Stimulated activated CD8-positive, alpha-beta memory T cell treated with anti-CD3 and anti-CD28 coated beads, Interleukin-7, amount 100 ng/mL, for 24 hours (primary cell): ENCODE data around the gene ZBTB48.
A peak's percentile ranks its signal among the peaks of the same experiment; 100 is the strongest.
"Not testable (repeated sequence)": the region's sequence is repeated elsewhere in the genome, so short reads cannot be mapped to it uniquely, and the experiment has no call there.

ENCODE experiments used
- DNase-seq: peaks from one replicate; pipeline ENCODE4 v3.0.0-alpha.2; 2020; ENCODE audit warnings: low read depth

Gene ZBTB48

GRCh38 chr1:6579374-6580118 lies at the start of gene ZBTB48:
Gene ZBTB48 (plus strand): TSS chr1:6579994. CDS start chr1:6580610, 616 bp downstream.
- peak; percentile 89 for DNase-seq

DNA sequence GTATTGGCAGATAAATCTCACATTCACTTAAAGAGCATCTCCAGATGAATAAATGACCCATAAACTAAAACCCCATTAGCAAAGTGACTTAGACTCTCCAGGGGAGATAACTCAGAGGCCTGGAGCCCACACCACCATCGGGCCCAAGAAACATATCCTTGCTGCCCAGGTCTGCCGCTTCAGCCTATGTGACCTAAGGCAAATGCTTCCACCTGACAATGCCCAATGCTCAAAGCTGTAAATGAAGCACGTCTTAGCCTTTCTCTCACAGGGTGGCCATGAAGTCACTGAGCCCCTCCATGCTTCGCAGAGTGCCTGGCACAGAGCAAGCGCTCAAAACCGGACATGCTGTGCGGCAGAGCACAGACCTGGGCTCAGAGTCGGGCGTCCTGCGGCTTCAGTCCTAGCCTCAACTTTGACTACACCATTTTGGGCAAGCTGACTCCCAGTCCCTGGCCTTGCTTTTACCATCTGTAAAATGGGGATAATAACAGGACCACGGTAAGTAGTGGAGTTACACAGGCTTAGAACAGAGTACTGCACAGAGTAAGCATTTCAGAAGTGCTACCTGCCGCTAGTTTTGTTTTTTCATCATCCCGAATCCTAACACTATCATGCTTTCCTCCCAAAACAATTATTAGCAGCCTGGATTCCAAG lies 49.2 kb upstream of the ZBTB48 start:
- no peak for DNase-seq

- no peak for DNase-seq
Observed at GRCh38 chr1:6531996-6532395, 47.8 kb upstream of the ZBTB48 start.

DNA sequence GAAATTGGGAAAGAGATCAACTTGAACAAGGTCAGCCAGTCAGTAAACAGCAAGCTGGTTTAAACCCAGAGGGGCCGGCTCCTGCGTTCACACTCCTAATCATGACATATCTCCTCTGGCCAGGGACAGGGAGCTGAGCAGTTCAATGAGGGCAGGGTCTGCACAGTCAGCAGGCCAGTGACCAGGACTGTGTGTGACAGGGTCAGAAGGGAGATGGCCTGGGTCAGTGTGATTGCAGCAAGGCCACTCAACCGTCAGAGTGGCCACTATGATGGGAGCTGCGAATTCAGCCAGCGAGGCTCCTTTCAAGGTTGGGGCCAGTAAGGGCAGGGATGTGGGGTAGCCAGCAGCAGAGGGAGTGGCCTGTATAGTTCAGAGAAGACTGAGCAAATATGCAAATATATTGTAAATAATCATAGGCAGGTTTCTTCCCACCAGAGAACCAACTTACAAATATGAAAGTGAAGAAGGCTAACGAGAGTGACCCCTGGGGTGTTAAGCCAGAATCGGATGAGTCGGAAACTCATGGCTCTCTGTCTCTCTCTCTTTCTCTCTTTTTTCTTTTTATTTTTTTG lies 45.5 kb upstream of the ZBTB48 start:
- no peak for DNase-seq

GRCh38 chr1:6535214-6535613 lies 44.6 kb upstream of the ZBTB48 start:
- DNase-seq: no peak

DNA sequence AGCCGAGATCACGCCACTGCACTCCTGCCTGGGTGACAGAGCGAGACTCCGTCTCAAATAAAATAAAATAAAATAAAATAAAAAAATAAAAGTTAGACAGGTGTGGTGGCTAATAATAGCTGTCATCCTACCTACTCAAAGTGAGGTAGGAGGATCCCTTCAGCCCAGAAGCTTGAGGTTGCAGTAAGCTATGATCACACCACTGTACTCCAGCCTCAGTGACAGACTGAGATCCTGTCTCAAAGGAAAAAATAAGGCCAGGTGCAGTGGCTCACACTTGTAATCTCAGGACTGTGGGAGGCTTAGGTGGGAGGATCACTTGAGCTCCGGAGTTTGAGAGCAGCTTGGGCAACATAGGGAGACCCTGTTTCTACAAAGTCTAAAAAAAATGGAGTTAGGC lies 43.5 kb upstream of the ZBTB48 start:
- DNase-seq: no peak

DNA sequence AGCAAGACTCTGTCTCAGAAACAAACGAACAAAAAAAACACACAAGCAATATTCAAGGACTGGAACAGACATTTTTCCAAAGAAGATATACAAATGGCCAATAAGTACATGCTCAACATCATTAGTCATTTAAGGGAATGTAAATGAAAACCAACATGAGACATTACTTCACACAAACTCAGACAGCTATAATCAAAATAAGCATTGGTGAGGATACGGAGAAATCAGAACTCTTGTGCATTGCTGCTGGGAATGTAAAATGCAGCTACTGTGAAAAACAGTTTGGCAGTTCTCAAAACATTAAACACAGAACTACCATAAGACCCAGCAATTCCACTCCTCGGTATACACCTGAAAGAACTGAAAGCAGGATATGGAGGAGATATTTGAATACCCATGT lies 40.8 kb upstream of the ZBTB48 start:
- no peak for DNase-seq

DNA sequence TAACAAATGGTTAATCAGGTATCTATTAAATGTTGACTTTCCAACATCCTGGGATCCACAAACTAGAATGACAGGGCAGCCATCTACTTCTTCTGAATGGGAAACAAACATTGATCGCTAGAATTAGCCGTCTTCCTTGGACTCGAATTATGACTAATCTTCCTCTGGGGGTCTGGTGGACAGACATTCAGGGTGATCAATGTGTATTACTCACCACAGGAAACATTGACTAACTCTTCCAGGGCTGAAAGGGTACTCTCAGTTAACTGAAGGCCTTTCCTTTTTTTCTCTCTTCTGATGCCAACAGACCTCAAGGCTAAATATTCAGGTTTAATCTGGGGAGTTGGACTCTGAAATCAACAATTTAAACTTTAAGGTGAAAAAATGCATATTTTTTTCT lies 35.0 kb upstream of the ZBTB48 start:
- no peak for DNase-seq

- no peak for DNase-seq
Observed at GRCh38 chr1:6545276-6546112, 34.3 kb upstream of the ZBTB48 start.

GRCh38 chr1:6546326-6546725 lies 33.5 kb upstream of the ZBTB48 start:
- no peak for DNase-seq

DNA sequence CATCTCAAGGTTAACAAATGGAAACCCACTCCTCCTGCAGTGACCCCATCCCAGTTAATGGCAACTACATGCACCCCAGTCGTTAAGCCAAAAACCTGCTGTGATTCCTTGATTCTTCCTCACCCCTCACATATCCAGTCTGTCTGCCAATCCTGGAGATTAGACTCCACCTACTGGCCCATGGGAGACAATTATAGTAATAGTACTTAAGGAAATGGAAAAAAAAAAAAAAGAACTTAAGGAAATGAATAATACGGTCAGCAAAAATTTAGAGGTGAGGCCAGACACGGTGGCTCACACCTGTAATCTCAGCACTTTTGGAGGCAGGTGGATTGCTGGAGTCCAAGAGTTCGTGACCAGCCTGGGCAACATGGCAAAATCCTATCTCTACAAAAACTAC lies 32.5 kb upstream of the ZBTB48 start:
- DNase-seq: no peak

- DNase-seq: peak; percentile 87
Observed at GRCh38 chr1:6554031-6554906, 25.5 kb upstream of the ZBTB48 start, which contains the start of gene NOL9. Gene NOL9 (minus strand): TSS chr1:6554513. CDS start chr1:6554502, 11 bp downstream.

DNA sequence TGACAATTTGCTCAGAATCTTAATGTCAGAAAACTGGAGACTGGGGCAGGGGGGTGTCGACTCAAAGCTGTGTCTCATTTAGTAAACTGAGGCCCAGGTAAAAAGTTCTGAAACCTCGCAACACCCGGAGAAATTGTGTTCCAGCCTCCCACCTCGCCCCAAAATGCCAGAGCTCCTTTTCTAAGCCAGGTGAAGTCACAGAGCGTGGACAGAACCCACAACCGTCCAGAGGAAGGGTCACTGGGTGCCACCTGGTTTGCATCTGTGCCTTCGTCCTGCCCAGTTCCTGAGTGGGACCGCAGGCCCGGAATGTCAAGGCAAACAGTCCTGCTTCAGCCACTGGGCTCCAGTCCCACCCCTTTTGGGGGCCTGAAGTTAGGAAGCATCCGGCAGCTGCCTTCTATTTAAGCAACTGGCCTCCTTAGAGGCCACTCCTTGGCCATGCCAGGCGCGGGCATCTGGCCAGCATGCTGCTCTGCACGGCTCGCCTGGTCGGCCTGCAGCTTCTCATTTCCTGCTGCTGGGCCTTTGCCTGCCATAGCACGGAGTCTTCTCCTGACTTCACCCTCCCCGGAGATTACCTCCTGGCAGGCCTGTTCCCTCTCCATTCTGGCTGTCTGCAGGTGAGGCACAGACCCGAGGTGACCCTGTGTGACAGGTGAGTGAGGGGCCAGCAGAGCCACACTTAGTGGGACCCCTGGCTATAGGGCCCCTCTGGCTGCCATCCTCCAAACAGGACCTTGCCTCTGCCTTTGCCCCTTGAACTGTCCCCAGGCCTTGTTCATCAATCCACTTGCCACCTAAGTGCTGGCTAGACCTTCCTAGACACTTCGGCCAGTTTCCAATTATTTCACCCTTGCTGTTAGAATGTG lies 24.7 kb upstream of the ZBTB48 start, which contains the start of gene TAS1R1:
Gene TAS1R1 (plus strand): TSS at position 401 of the 872 bp plus-strand sequence. CDS start 67 bp downstream, at position 468.
- no peak for DNase-seq

DNA sequence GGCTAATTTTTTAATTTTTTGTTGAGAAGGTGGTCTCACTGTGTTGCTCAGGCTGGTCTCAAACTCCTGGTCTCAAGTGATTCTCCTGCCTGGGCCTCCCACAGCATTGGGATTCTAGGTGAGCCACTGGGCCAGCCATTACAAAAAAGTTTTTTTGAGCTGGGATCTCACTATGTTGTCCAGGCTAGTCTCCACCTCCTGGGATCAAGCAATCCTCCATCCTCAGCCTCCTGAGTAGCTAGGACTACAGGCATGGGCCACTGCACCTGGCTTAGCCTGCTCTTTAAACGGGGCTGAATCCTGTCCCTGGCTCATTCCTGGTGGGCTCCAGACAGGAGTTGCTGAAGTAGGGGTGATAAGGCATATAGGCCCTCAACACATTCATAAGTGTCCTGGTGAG lies 22.2 kb upstream of the ZBTB48 start:
- DNase-seq: no peak

DNA sequence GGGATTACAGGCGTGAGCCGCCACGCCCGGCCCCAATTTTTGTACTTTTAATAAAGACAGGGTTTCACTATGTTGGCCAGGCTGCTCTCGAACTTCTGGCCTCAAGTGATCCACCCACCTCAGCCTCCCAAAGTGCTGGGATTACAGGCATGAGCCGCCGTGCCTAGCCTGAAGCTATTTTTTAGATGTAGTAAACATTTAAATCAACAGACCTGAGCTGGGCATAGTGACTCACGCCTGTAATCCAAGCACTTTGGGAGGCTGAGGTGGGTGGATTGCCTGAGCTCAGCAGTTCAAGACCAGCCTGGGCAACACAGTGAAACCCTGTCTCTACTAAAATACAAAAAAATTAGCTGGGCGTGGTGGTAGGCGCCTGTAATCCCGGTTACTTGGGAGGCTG lies 20.6 kb upstream of the ZBTB48 start:
- DNase-seq: not testable (repeated sequence)

- no peak for DNase-seq
Observed at GRCh38 chr1:6560267-6560666, 19.5 kb upstream of the ZBTB48 start.

DNA sequence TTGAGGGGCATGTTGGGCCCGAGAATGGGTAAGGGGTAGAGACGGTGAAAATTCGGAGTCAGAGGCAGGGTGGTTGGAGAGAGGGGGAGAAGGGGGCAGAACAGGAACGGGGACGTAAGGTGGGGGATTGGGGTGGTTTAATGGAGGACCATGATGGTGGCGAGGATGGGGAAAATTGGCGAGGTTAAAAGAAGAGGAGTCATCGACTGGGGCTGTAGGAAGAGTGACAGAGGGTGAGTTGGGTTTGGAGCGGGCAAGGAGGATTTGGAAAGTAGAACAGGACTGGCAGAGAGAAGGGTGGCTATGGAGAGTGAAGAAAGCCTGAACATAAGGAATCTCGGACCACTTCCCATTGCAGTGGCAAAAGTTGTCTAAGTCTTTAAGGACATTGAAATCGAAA lies 10.8 kb upstream of the ZBTB48 start:
- no peak for DNase-seq

DNA sequence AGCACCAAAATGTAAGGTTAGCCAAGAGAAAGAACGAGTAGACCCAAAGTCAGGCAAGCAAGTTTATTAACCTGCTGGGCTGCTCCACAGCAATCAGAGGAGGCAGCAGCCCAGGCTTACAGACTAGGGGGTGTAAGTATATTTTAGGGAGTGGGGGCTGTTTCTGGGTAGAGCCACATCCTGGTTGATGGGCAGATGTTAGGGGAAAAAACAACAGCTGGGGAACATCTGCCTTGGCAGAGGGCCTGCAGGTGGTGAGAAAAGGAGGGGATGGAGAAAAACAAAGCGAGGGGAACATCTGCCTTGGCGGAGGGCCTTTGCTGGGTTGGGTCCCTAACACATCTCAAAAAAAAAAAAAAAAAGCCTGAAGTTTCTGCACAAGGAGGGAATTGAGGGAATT lies 9.7 kb upstream of the ZBTB48 start:
- no peak for DNase-seq

GRCh38 chr1:6570987-6571386 lies 8.8 kb upstream of the ZBTB48 start:
- no peak for DNase-seq

DNA sequence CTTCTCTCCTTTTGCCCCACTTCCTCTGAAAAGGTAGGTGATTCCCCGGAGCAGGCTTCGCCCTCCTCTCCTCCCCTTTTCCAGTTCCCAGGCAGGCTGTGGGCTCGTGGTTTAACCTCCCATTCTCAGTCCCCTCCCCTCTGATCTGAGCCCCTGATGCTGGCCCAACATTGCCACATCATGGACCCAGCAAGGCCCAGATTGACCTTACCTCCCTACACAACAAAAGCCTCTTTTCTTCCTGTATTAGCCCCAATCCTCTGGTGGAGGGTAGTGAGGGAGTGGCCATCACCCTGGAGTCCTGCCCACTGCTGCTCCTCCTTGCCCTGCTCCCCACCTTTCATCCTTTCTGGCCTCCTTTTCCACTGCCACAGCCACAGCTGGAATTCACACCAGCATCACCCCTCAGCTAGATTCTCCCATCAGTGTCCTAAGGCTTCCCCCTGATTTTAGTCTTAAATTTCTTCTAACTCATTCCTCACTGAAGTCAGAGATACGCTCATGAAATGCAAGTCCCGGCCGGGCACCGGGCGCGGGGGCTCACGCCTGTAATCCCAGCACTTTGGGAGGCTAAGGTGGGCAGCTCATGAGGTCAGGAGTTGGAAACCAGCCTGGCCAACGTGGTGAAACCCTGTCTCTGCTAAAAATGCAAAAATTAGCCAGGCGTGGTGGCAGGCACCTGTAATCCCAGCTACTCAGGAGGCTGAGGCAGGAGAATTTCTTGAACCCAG lies 7.0 kb upstream of the ZBTB48 start:
- DNase-seq: no peak
